SH-SY5Y (cell line): ENCODE results near the gene PRM3.

Source experiments
- GATA2 ChIP-seq: IDR thresholded peaks from 2 replicates; pipeline ENCODE4 v1.6.1; 2011; ENCODE audit warnings: mild to moderate bottlenecking, low read depth, low read length
- GATA3 ChIP-seq: IDR thresholded peaks from 2 replicates; pipeline ENCODE4 v1.6.1; 2011; ENCODE audit warnings: low read depth, mild to moderate bottlenecking, low read length, moderate library complexity

DNA sequence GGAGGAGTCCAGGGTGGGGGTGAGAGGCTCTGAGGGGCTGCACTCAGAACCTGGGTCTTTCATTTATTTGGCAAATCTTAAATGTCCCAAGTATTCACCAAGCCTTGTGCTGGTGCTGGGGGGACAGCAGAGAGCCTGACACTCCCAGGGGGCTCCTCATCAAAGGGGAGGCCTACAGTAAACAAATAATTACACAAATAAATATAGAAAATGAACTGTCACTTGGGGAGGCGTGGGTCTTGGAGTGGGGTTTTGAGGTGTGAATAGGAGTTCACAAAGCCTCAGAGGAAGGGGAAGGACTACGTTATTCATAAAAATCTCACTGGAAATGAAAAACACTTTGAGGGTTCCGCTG lies 22.9 kb upstream of the PRM3 start:
- no peak for TF ChIP-seq GATA2
- TF ChIP-seq GATA3: no peak
